GM23248 (cell line): ENCODE results near the gene EIF5. TPM values are rescaled to one million over a fixed set of nuclear protein-coding genes. Genes with fewer than 3 reads are reported as not detected.

Experiments used
- DNase-seq: peaks from one replicate; pipeline ENCODE4 v3.0.0-alpha.2; 2015
- H2AFZ ChIP-seq: fragments of 200-600 bp; sonication (generic); 2 replicates; pipeline ENCODE4 v1.6.1; 2016; ENCODE audit warnings: antibody characterized with exemption
- H3F3A ChIP-seq: fragments of 200-600 bp; sonication (generic); 2 replicates; pipeline ENCODE4 v1.6.1; 2016; ENCODE audit warnings: mild to moderate bottlenecking, antibody characterized with exemption, mixed run types; ENCODE audit not compliant: insufficient read depth
- H3K27ac ChIP-seq: fragments of 200-600 bp; sonication (generic); 2 replicates; pipeline ENCODE4 v1.5.1; 2016; ENCODE audit warnings: mild to moderate bottlenecking
- H3K27me3 ChIP-seq: fragments of 200-600 bp; sonication (generic); replicated peaks from 2 replicates; pipeline ENCODE4 v1.6.1; 2016; ENCODE audit warnings: mild to moderate bottlenecking; ENCODE audit not compliant: insufficient read depth
- H3K36me3 ChIP-seq: fragments of 200-600 bp; sonication (generic); 2 replicates; pipeline ENCODE4 v1.6.1; 2016; ENCODE audit warnings: low read depth, mild to moderate bottlenecking
- H3K4me1 ChIP-seq: fragments of 200-600 bp; sonication (generic); 2 replicates; pipeline ENCODE4 v1.6.1; 2016; ENCODE audit warnings: mild to moderate bottlenecking; ENCODE audit not compliant: insufficient read depth
- H3K4me2 ChIP-seq: fragments of 200-600 bp; sonication (generic); one replicate; pipeline ENCODE4 v1.6.1; 2016; ENCODE audit warnings: mild to moderate bottlenecking; ENCODE audit not compliant: unreplicated experiment
- H3K4me3 ChIP-seq: fragments of 200-600 bp; sonication (generic); 2 replicates; pipeline ENCODE4 v1.5.1; 2016; ENCODE audit warnings: mild to moderate bottlenecking
- H3K79me2 ChIP-seq: fragments of 200-600 bp; sonication (generic); 2 replicates; pipeline ENCODE4 v1.6.1; 2016; ENCODE audit warnings: mild to moderate bottlenecking; ENCODE audit not compliant: insufficient read depth
- H3K9ac ChIP-seq: fragments of 200-600 bp; sonication (generic); 2 replicates; pipeline ENCODE4 v1.6.1; 2016; ENCODE audit warnings: mild to moderate bottlenecking
- H3K9me2 ChIP-seq: fragments of 200-600 bp; sonication (generic); 2 replicates; pipeline ENCODE4 v1.6.1; 2016; ENCODE audit warnings: mixed run types, mild to moderate bottlenecking, moderate library complexity; ENCODE audit not compliant: insufficient read depth
- H3K9me3 ChIP-seq: fragments of 200-600 bp; sonication (generic); one replicate; pipeline ENCODE4 v1.6.1; 2017; ENCODE audit warnings: low read depth
- H4K20me1 ChIP-seq: fragments of 200-600 bp; sonication (generic); 2 replicates; pipeline ENCODE4 v1.6.0; 2016; ENCODE audit not compliant: insufficient read depth
- EZH2 ChIP-seq: fragments of 200-600 bp; sonication (generic); IDR thresholded peaks from 2 replicates; pipeline ENCODE4 v1.6.1; 2018; ENCODE audit warnings: antibody characterized with exemption, mild to moderate bottlenecking; ENCODE audit not compliant: insufficient read depth, poor library complexity, severe bottlenecking
- EZH2phosphoT487 ChIP-seq: fragments of 200-600 bp; sonication (generic); IDR thresholded peaks from 2 replicates; pipeline ENCODE4 v1.6.1; 2018; ENCODE audit warnings: antibody characterized with exemption, moderate library complexity, mild to moderate bottlenecking, low read depth; ENCODE audit not compliant: insufficient read depth
- WGBS, 2 experiments: methylation state at CpG; one replicate each; pipeline ENCODE4 v1.1.6; 2015 to 2017; ENCODE audit warnings: low lambda C conversion rate in 2 of 2, low coverage in 1 of 2; ENCODE audit errors: missing lambda C conversion rate in 2 of 2; 5-methylcytosine and 5-hydroxymethylcytosine counted together
- in situ Hi-C: fragments of 300-500 bp; cut with MboI; formaldehyde crosslinking; loops from 2 replicates; pipeline ENCODE4 v1.15.0; 2020
- polyA plus RNA-seq: library from polyadenylated mRNA; unstranded; fragments of >200 nt; fragmentation: Nextera tagmentation; extraction: Ambion mirVana; gene quantifications from 2 replicates; pipeline ENCODE4 v1.2.1, GENCODE V29; 2016
- total RNA-seq: library from RNA; depleted of rRNA; stranded (reverse); fragments of >200 nt; shearing (Covaris generic); gene quantifications from 2 replicates; pipeline ENCODE4 v1.2.3, GENCODE V29; 2014

Gene EIF5
- total and polyA plus RNA-seq, 2 experiments from 2014 or later = 133 to 518 TPM

- Histone ChIP-seq H4K20me1 (no peaks in the 10 kb centered on the region), H3K4me1 (peaks cover 9% of the 10 kb centered on the region; the same call in 1 of the 2 replicates), H3K9ac (no peak overlapping the region), H3K4me2 (no peak overlapping the region), H3K9me3 (no peaks in the 10 kb centered on the region), H3K79me2 (no peaks in the 10 kb centered on the region), H3K36me3 (no peaks in the 10 kb centered on the region), H3K27me3 (peaks cover 11% of the 10 kb centered on the region; the same call in 1 of the 2 replicates), H3K27ac (no peak overlapping the region), H2AFZ (no peak overlapping the region), H3K9me2 (no peaks in the 10 kb centered on the region), H3K4me3 (no peak overlapping the region), H3F3A (0 out of 2 replicates have a peak, but pooled peaks cover 5% of the 10 kb centered on the region)
- in situ Hi-C loops = no loop called here
- TF ChIP-seq EZH2phosphoT487 (no peak), EZH2 (no peak)
- DNase-seq = peak; percentile 81
Measured at GRCh38 chr14:103296007-103296406, 38.0 kb upstream of the EIF5 start.

DNA sequence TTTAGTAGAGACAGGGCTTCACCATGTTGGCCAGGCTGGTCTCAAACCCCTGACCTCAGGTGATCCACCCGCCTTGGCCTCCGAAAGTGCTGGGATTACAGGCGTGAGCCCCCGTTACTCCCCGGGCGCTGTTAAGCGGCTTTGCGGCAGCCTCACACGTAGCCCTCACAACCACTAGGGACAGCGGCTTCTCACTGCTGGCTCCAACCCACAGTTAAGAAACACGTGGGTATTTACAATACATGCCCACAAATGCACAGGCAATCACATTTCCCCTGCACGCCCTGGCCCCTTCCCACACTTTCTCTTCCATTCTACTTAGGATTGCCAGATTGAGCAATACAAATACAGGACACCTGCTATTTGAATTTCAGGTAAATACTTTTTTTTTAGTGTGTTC lies 37.0 kb upstream of the EIF5 start:
- Histone ChIP-seq H3K27me3 (peaks cover 2% of the 10 kb centered on the region; the same call in 1 of the 2 replicates), H3K4me2 (no peak overlapping the region), H3K9me3 (no peaks in the 10 kb centered on the region), H3F3A (0 out of 2 replicates have a peak, but pooled peaks cover 5% of the 10 kb centered on the region), H2AFZ (no peak overlapping the region), H3K79me2 (no peaks in the 10 kb centered on the region), H4K20me1 (no peaks in the 10 kb centered on the region), H3K27ac (no peak overlapping the region), H3K4me1 (peaks cover 9% of the 10 kb centered on the region; the same call in 1 of the 2 replicates), H3K9ac (no peak overlapping the region), H3K9me2 (no peaks in the 10 kb centered on the region), H3K4me3 (no peak overlapping the region), H3K36me3 (no peaks in the 10 kb centered on the region)
- TF ChIP-seq EZH2phosphoT487 (no peak), EZH2 (no peak)
- in situ Hi-C loops = no loop called here
- WGBS, 2 experiments = 74 to 78% methylated on average over 12 of the region's 12 CpGs
- DNase-seq = no peak

DNA sequence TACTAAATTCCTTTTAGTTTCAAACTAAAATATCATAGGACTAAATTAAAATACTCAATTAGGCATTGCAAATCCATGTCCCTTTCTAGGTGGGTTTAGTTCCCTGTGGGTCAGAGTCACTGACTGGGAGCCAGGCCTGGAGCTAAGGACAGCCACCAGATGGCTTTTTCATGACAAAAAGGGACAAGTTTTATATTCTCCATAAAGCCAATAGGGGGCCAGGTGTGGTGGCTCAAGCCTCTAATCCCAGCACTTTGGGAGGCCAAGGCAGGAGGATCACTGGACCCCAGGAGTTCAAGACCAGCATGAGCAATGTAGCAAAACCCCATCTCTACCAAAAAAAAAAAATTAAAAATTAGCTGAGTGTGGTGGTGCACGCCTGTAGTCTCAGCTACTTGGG lies 35.4 kb upstream of the EIF5 start:
- H3K79me2 ChIP-seq = no peaks in the 10 kb centered on the region
- H3F3A ChIP-seq = peaks cover 9% of the 10 kb centered on the region; the same call in 1 of the 2 replicates
- H3K9ac ChIP-seq = no peak overlapping the region
- no peaks in the 10 kb centered on the region for H3K36me3 ChIP-seq
- no peaks in the 10 kb centered on the region for H3K9me3 ChIP-seq
- 95 to 100% methylated on average over 1 of the region's 1 CpG for WGBS, 2 experiments
- peaks cover 18% of the 10 kb centered on the region for H3K4me1 ChIP-seq
- TF ChIP-seq EZH2phosphoT487 (no peak), EZH2 (no peak)
- H3K27ac ChIP-seq = no peak overlapping the region
- H2AFZ ChIP-seq = no peak overlapping the region
- no peak for DNase-seq
- H4K20me1 ChIP-seq = no peaks in the 10 kb centered on the region
- H3K4me2 ChIP-seq = no peak overlapping the region
- H3K27me3 ChIP-seq = no peaks in the 10 kb centered on the region
- no peaks in the 10 kb centered on the region for H3K9me2 ChIP-seq
- H3K4me3 ChIP-seq = no peak overlapping the region
- in situ Hi-C loops = no loop called here

DNA sequence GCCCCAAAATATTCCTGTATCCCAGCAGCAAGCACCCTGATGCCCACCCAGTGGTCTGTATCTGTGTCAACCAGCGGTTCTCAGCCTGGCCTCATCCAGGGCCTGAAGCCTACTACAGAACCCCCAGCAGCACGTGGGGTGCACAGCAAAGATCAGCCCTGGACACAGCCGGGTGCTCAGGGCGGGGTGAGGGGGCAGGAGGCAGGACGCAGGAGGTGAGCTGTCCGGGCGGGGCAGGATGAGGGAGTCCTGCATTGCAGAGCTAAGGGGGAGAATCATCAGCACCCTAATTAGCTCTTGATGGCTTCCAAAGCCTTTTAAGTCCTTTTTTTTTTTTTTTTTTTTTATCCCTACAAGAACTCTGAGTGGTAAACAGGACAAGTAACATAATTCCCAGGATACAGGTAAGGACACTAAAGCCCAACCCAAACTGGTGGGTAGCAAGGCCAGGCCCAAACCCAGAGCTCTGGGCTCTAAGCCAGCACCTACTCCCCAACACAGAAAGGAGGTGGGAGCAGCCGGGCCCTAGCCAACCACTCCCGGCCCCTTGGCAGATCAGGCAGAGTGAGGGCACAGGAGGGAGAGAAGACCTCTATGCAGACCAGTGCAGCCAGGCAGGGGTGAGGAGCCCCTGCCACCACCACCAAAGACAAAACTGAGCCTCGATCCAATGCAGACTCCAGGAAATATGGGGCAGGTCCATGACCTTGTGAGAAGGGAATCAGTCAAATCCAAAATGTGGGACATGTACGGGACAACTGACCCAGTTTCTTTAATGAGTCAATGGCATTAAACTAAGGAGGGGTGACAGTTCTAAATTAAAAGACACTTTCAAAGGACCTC lies 32.3 kb upstream of the EIF5 start:
- DNase-seq = no peak
- H3K4me3 ChIP-seq = no peak overlapping the region
- H3K36me3 ChIP-seq = no peaks in the 10 kb centered on the region
- TF ChIP-seq EZH2phosphoT487 (no peak), EZH2 (no peak)
- no peak overlapping the region for H3K9ac ChIP-seq
- H3K27me3 ChIP-seq = no peaks in the 10 kb centered on the region
- WGBS, 2 experiments = 86 to 92% methylated on average over 11 of the region's 11 CpGs
- H3K4me1 ChIP-seq = peaks cover 9% of the 10 kb centered on the region
- no peak overlapping the region for H3K4me2 ChIP-seq
- H2AFZ ChIP-seq = no peak overlapping the region
- H3K9me3 ChIP-seq = no peaks in the 10 kb centered on the region
- in situ Hi-C loops = no loop called here
- H4K20me1 ChIP-seq = no peaks in the 10 kb centered on the region
- H3K9me2 ChIP-seq = no peaks in the 10 kb centered on the region
- no peaks in the 10 kb centered on the region for H3K79me2 ChIP-seq
- H3F3A ChIP-seq = peaks cover 4% of the 10 kb centered on the region; the same call in 1 of the 2 replicates
- H3K27ac ChIP-seq = no peak overlapping the region
